ENCODE measurements around the gene MPDZ. TPM values are rescaled to one million over a fixed set of nuclear protein-coding genes. Genes with fewer than 3 reads are reported as not detected.

MPDZ gene
- total and polyA plus RNA-seq, 4 donors, result 9.5 to 62.7 (median 16.2) TPM

- TF ChIP-seq CTCF (IDR thresholded peaks at IDR 0.05; ENCODE audit: control extremely low read depth, extremely low read depth), result no peak
- WGBS, 2 donors, result 56 to 68% methylated on average over 2 of the region's 2 CpGs
- Histone ChIP-seq H3K9me3 (ENCODE audit: control insufficient read depth in 4 of 4, insufficient read depth in 3 of 4, low read length in 3 of 4) (no peaks in the 10 kb centered on the region), H3K9ac (ENCODE audit: insufficient read depth in 1 of 2, low read length in 2 of 2) (no peak overlapping the region), H3K27ac (ENCODE audit: low read depth in 1 of 2, low read length in 1 of 2) (peak overlapping the region in 1 of 2 donors; percentile 50), H3K4me3 (no peak overlapping the region), H3K4me1 (ENCODE audit: control insufficient read depth in 5 of 5, insufficient read depth in 5 of 5, low read length in 5 of 5) (peaks cover 0 to 36% (median 14%) of the 10 kb centered on the region in 5 donors), H3K36me3 (ENCODE audit: control insufficient read depth in 4 of 4, insufficient read depth in 4 of 4, low read length in 4 of 4) (no peaks in the 10 kb centered on the region), H3K27me3 (ENCODE audit: control insufficient read depth in 3 of 3, insufficient read depth in 3 of 3, low read length in 2 of 3) (no peaks in the 10 kb centered on the region)
- peak in 1 of 3 donors; percentile 29 for DNase-seq
- ATAC-seq (ENCODE audit: insufficient read depth, low FRiP score), result no peak
Measured at GRCh38 chr9:13267743-13268142, 11.7 kb downstream of the MPDZ start.

GRCh38 chr9:13266167-13266566, 13.3 kb downstream of the MPDZ start:
- Histone ChIP-seq H3K4me3 (no peak overlapping the region), H3K27me3 (ENCODE audit: control insufficient read depth in 3 of 3, insufficient read depth in 3 of 3, low read length in 2 of 3) (no peaks in the 10 kb centered on the region), H3K27ac (ENCODE audit: low read depth in 1 of 2, low read length in 1 of 2) (peak overlapping the region in 1 of 2 donors; percentile 10), H3K9ac (ENCODE audit: insufficient read depth in 1 of 2, low read length in 2 of 2) (no peak overlapping the region), H3K4me1 (ENCODE audit: control insufficient read depth in 5 of 5, insufficient read depth in 5 of 5, low read length in 5 of 5) (peaks cover 0 to 21% (median 14%) of the 10 kb centered on the region in 5 donors), H3K9me3 (ENCODE audit: control insufficient read depth in 4 of 4, insufficient read depth in 3 of 4, low read length in 3 of 4) (no peaks in the 10 kb centered on the region), H3K36me3 (ENCODE audit: control insufficient read depth in 4 of 4, insufficient read depth in 4 of 4, low read length in 4 of 4) (peaks cover 0 to under 1% (median 0%) of the 10 kb centered on the region in 4 donors)
- DNase-seq, result peak in 1 of 3 donors; percentile 51
- TF ChIP-seq CTCF (IDR thresholded peaks at IDR 0.05; ENCODE audit: control extremely low read depth, extremely low read depth), result no peak
- 36 to 39% methylated on average over 2 of the region's 2 CpGs for WGBS, 2 donors
- no peak for ATAC-seq (ENCODE audit: insufficient read depth, low FRiP score)

- Histone ChIP-seq H3K27me3 (ENCODE audit: control insufficient read depth in 3 of 3, insufficient read depth in 3 of 3, low read length in 2 of 3) (no peaks in the 10 kb centered on the region), H3K4me3 (no peak overlapping the region), H3K27ac (ENCODE audit: low read depth in 1 of 2, low read length in 1 of 2) (no peak overlapping the region), H3K9ac (ENCODE audit: insufficient read depth in 1 of 2, low read length in 2 of 2) (no peak overlapping the region), H3K36me3 (ENCODE audit: control insufficient read depth in 4 of 4, insufficient read depth in 4 of 4, low read length in 4 of 4) (peaks cover 0 to 3% (median 0%) of the 10 kb centered on the region in 4 donors), H3K9me3 (ENCODE audit: control insufficient read depth in 4 of 4, insufficient read depth in 3 of 4, low read length in 3 of 4) (no peaks in the 10 kb centered on the region), H3K4me1 (ENCODE audit: control insufficient read depth in 5 of 5, insufficient read depth in 5 of 5, low read length in 5 of 5) (peaks cover 0 to 24% (median 13%) of the 10 kb centered on the region in 5 donors)
- ATAC-seq (ENCODE audit: insufficient read depth, low FRiP score) (no peak), DNase-seq (no peak)
- TF ChIP-seq CTCF (IDR thresholded peaks at IDR 0.05; ENCODE audit: control extremely low read depth, extremely low read depth), result no peak
Measured at GRCh38 chr9:13264788-13265187, 14.7 kb downstream of the MPDZ start.

- no peaks in the 10 kb centered on the region for H3K9me3 ChIP-seq (ENCODE audit: control insufficient read depth in 4 of 4, insufficient read depth in 3 of 4, low read length in 3 of 4)
- WGBS, 2 donors, result 67 to 69% methylated on average over 2 of the region's 2 CpGs
- peaks cover 0 to 3% (median 0%) of the 10 kb centered on the region in 4 donors for H3K36me3 ChIP-seq (ENCODE audit: control insufficient read depth in 4 of 4, insufficient read depth in 4 of 4, low read length in 4 of 4)
- H3K9ac ChIP-seq (ENCODE audit: insufficient read depth in 1 of 2, low read length in 2 of 2), result no peak overlapping the region
- ATAC-seq (ENCODE audit: insufficient read depth, low FRiP score) (no peak), DNase-seq (no peak)
- H3K27ac ChIP-seq (ENCODE audit: low read depth in 1 of 2, low read length in 1 of 2), result no peak overlapping the region
- H3K4me3 ChIP-seq, result no peak overlapping the region
- H3K4me1 ChIP-seq (ENCODE audit: control insufficient read depth in 5 of 5, insufficient read depth in 5 of 5, low read length in 5 of 5), result peaks cover 0 to 20% (median 9%) of the 10 kb centered on the region in 5 donors
- no peaks in the 10 kb centered on the region for H3K27me3 ChIP-seq (ENCODE audit: control insufficient read depth in 3 of 3, insufficient read depth in 3 of 3, low read length in 2 of 3)
- TF ChIP-seq CTCF (IDR thresholded peaks at IDR 0.05; ENCODE audit: control extremely low read depth, extremely low read depth), result no peak
Measured at GRCh38 chr9:13263511-13263910, 16.0 kb downstream of the MPDZ start.

Measured in lung (tissue), 12 donors.